Measurements from ENCODE around the gene CHRM1. TPM values are rescaled to one million over a fixed set of nuclear protein-coding genes. Genes with fewer than 3 reads are reported as not detected.

CHRM1 gene
- total RNA-seq, 6 donors from 2014 or later = 0.59 to 7.3 (median 3.0) TPM; not detected in 1

- DNase-seq (no peak), ATAC-seq (ENCODE audit: low FRiP score in 2 of 2) (no peak)
- no peak for TF ChIP-seq POLR2AphosphoS5 (IDR thresholded peaks at IDR 0.05)
- Histone ChIP-seq H3K36me3 (no peaks in the 10 kb centered on the region), H3K27me3 (no peaks in the 10 kb centered on the region), H3K9me3 (no peaks in the 10 kb centered on the region), H3K4me3 (no peak overlapping the region), H3K27ac (peak overlapping the region in 3 of 4 donors; percentile 12 to 65 (median 64)), H3K4me1 (peaks cover 8 to 15% (median 11%) of the 10 kb centered on the region in 4 donors)
- WGBS, 2 donors = 80 to 88% methylated on average over 1 of the region's 1 CpG
These were observed 38.3 kb upstream of the CHRM1 start for GRCh38 chr11:62959422-62959980.

DNA sequence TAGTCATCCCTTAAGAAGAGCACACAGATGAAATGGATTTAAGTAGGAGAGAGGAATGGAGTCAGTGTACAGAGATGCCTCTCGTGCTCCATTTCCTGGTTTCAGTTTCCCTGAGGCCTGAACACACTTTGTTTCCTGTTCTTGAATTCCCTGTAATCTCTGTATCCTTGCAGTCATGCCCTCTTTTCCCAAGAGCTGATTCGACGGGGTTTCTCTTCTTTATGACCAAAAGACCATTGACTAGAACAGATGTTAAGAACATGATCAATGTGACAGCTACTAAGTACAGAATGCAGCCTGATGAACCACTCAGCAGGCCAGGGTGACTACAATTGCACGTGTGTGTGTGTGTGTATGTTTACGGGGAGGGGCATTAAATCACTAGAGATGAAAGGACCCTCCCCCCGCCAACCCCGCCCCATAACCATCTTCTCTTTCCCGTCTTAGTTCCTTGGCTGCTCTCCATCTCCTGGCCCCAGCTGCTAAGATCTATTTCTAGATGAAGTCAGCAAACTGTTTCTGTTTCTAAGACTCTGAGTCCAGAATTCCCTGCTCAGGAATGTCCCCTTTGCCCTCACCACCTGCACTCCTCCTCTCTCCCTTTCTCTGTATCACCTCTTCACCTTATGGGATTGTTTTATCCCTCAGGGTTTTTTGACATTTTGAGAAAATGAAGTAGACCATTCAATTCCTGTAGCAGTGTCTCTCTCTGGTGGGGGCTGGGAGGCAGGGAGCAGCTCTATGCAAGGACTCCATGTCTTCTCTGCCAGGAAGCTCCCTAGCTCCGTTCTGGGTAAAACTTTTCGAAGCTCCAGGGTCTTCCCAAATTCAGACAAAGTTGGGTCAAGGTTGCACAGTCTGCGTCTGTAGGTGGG is 37.6 kb upstream of the CHRM1 start:
- ATAC-seq (ENCODE audit: low FRiP score in 2 of 2) (no peak), DNase-seq (no peak)
- H3K9me3 ChIP-seq = no peaks in the 10 kb centered on the region
- no peak for TF ChIP-seq POLR2AphosphoS5 (IDR thresholded peaks at IDR 0.05)
- TF ChIP-seq EP300 (IDR thresholded peaks at IDR 0.05) = no peak
- no peak for TF ChIP-seq POLR2A (IDR thresholded peaks at IDR 0.05)
- TF ChIP-seq, protein P1, sequence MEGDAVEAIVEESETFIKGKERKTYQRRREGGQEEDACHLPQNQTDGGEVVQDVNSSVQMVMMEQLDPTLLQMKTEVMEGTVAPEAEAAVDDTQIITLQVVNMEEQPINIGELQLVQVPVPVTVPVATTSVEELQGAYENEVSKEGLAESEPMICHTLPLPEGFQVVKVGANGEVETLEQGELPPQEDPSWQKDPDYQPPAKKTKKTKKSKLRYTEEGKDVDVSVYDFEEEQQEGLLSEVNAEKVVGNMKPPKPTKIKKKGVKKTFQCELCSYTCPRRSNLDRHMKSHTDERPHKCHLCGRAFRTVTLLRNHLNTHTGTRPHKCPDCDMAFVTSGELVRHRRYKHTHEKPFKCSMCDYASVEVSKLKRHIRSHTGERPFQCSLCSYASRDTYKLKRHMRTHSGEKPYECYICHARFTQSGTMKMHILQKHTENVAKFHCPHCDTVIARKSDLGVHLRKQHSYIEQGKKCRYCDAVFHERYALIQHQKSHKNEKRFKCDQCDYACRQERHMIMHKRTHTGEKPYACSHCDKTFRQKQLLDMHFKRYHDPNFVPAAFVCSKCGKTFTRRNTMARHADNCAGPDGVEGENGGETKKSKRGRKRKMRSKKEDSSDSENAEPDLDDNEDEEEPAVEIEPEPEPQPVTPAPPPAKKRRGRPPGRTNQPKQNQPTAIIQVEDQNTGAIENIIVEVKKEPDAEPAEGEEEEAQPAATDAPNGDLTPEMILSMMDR (IDR thresholded peaks at IDR 0.05) = no peak
- H3K4me1 ChIP-seq = peaks cover 8 to 15% (median 11%) of the 10 kb centered on the region in 4 donors
- WGBS, 2 donors = 28 to 31% methylated on average over 11 of the region's 11 CpGs
- H3K36me3 ChIP-seq = no peaks in the 10 kb centered on the region
- H3K27me3 ChIP-seq = no peaks in the 10 kb centered on the region
- peak overlapping the region in 2 of 4 donors; percentile 64 to 65 for H3K27ac ChIP-seq
- no peak overlapping the region for H3K4me3 ChIP-seq

DNA sequence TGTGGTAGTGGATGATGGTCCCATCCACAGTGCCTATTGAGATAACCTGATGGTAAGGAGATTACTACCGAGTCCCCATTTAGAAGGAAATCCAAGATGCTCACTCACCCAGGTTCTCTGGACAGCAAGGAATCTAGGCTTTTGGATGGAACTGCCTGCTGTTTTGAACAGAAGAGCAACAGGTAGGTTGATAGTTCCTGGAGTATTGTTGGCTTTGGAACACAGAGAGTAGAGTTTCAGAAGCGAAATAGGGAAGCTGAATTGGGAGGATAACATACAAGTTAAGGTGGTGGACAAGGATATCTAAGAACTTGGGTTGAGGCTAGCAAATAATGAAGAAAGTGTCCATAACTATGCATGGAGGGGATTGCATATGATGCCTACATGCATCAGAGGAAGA is 36.0 kb upstream of the CHRM1 start:
- TF ChIP-seq EP300 (IDR thresholded peaks at IDR 0.05) = no peak
- TF ChIP-seq, protein P1 (IDR thresholded peaks at IDR 0.05) = no peak
- no peak for TF ChIP-seq POLR2A (IDR thresholded peaks at IDR 0.05)
- no peak for TF ChIP-seq POLR2AphosphoS5 (IDR thresholded peaks at IDR 0.05)
- Histone ChIP-seq H3K36me3 (no peaks in the 10 kb centered on the region), H3K9me3 (no peaks in the 10 kb centered on the region), H3K27ac (no peak overlapping the region), H3K4me1 (peaks cover 8 to 15% (median 11%) of the 10 kb centered on the region in 4 donors), H3K27me3 (no peaks in the 10 kb centered on the region), H3K4me3 (no peak overlapping the region)
- no peak for DNase-seq
- 88 to 89% methylated on average over 2 of the region's 2 CpGs for WGBS, 2 donors
- ATAC-seq (ENCODE audit: low FRiP score in 2 of 2) = no peak

DNA sequence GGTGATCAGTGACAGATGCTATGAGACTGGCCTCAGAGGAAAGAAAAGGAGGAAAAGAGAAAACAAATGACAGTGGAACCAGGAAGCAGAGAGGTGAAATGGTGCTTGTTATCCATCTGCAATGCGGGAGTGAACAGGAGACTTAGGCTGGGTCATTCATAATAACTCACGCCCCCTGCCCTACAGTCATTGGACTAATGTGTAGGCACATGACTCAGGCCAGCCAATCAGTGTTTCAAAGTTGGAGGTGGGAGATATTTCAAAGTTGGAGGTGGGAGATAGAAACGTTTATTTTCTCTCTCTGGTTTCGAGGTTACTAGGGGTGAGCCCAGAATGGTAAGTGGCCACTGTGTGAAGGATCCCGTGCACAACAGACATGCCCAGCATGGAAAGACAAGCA is 33.3 kb upstream of the CHRM1 start:
- WGBS, 2 donors = 80 to 82% methylated on average over 5 of the region's 5 CpGs
- no peak overlapping the region for H3K27ac ChIP-seq
- DNase-seq (no peak), ATAC-seq (ENCODE audit: low FRiP score in 2 of 2) (no peak)
- no peaks in the 10 kb centered on the region for H3K27me3 ChIP-seq
- peaks cover 6 to 13% (median 9%) of the 10 kb centered on the region in 4 donors for H3K4me1 ChIP-seq
- no peaks in the 10 kb centered on the region for H3K9me3 ChIP-seq
- H3K36me3 ChIP-seq = no peaks in the 10 kb centered on the region
- no peak overlapping the region for H3K4me3 ChIP-seq
- TF ChIP-seq, protein P1 (IDR thresholded peaks at IDR 0.05) = no peak

DNA sequence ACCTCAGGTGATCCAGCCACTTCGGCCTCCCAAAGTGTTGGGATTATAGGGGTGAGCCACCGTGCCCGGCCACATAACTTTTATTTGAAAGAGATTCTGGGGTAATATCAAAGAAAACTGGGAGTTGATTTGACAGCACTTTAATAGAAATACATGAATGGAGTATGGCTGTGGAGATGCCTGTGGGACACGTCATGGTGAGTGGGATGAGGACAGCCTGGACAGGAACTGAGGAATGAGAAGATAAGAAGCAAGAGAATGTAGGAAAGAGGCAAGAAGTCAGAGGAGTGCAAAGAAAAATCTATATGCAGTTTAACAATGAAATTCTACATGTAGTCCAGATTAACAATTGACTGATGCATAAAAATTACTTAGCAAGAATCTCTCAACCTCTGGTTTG is 32.6 kb upstream of the CHRM1 start:
- Histone ChIP-seq H3K4me1 (peaks cover 0 to 6% (median 2%) of the 10 kb centered on the region in 4 donors), H3K27me3 (no peaks in the 10 kb centered on the region), H3K4me3 (no peak overlapping the region), H3K27ac (no peak overlapping the region), H3K9me3 (no peaks in the 10 kb centered on the region), H3K36me3 (no peaks in the 10 kb centered on the region)
- ATAC-seq (ENCODE audit: low FRiP score in 2 of 2) (no peak), DNase-seq (no peak)
- TF ChIP-seq EP300 (IDR thresholded peaks at IDR 0.05) (no peak), POLR2A (IDR thresholded peaks at IDR 0.05) (no peak), POLR2AphosphoS5 (IDR thresholded peaks at IDR 0.05) (no peak)
- TF ChIP-seq, protein P1 (IDR thresholded peaks at IDR 0.05) = no peak
- WGBS, 2 donors = 90 to 94% methylated on average over 4 of the region's 4 CpGs
